ENCODE data around the gene COLGALT1. TPM values are rescaled to one million over a fixed set of nuclear protein-coding genes. Genes with fewer than 3 reads are reported as not detected.

The COLGALT1 gene
- total RNA-seq, 1 experiment from 2014 or later, result 48.5 TPM

GRCh38 chr19:17557466-17557865 is 2.0 kb downstream of the COLGALT1 start:
- H3K56ac ChIP-seq (ENCODE audit: insufficient read length, low read depth, low read length), result no peak overlapping the region
- no peak overlapping the region for H3K4ac ChIP-seq (ENCODE audit: low read depth, low read length)
- Mint-ChIP-seq H3K27me3 (ENCODE audit: low read depth) (peaks cover 6% of the 10 kb centered on the region), H3K4me3 (no peak overlapping the region), H3K9me3 (no peaks in the 10 kb centered on the region), H3K36me3 (ENCODE audit: insufficient read depth in 1 of 3, low read depth in 3 of 3) (peaks cover 11 to 27% (median 23%) of the 10 kb centered on the region in 3 experiments; a peak in 6 of 7 replicates), H3K27ac (no peak overlapping the region), H3K4me1 (peaks cover 12 to 14% of the 10 kb centered on the region in 2 experiments)
- no peak overlapping the region for H3K4me2 ChIP-seq (ENCODE audit: insufficient read depth, insufficient read length, low read length)
- H2BK120ac ChIP-seq (ENCODE audit: low read depth, low read length, poor library complexity, severe bottlenecking), result no peak overlapping the region
- no peak overlapping the region for H3T11ph ChIP-seq (ENCODE audit: low read length)
- H4K20me1 ChIP-seq (ENCODE audit: control insufficient read depth, insufficient read depth, insufficient read length), result peaks cover 3% of the 10 kb centered on the region
- no peak overlapping the region for H2BK12ac ChIP-seq (ENCODE audit: insufficient read length, low read depth, low read length)
- H2AK5ac ChIP-seq (ENCODE audit: insufficient read length, low read length), result no peak overlapping the region
- H2AFZ ChIP-seq (ENCODE audit: low read length), result no peak overlapping the region
- H3K23me2 ChIP-seq (ENCODE audit: insufficient read length, low read depth, low read length, poor library complexity, severe bottlenecking), result peaks cover 8% of the 10 kb centered on the region
- no peaks in the 10 kb centered on the region for H3K9me3 ChIP-seq (ENCODE audit: control insufficient read depth, low read depth, low read length)
- H3K14ac ChIP-seq (ENCODE audit: insufficient read depth, low read length), result no peak overlapping the region
- no peak overlapping the region for H3K27ac ChIP-seq (ENCODE audit: insufficient read length, low read depth, low read length)
- no peak for DNase-seq
- H3K79me1 ChIP-seq (ENCODE audit: insufficient read depth, low read depth, low read length, poor library complexity, severe bottlenecking), result no peaks in the 10 kb centered on the region
- H4K5ac ChIP-seq (ENCODE audit: insufficient read length, low read depth, low read length), result no peak overlapping the region
- no peak overlapping the region for H3K18ac ChIP-seq (ENCODE audit: insufficient read length, low read depth, low read length)
- no CpG with 5 or more reads among the region's 9 CpGs for WGBS (ENCODE audit: extremely low coverage, insufficient read length, low lambda C conversion rate)
- H3K23ac ChIP-seq (ENCODE audit: insufficient read length, low read depth, low read length), result no peak overlapping the region
- H3K9ac ChIP-seq (ENCODE audit: extremely low read depth, insufficient read length, low read length), result no peak overlapping the region
- H4K8ac ChIP-seq (replicated peaks; ENCODE audit: insufficient read length, low read depth, low read length), result no peak overlapping the region
- TF ChIP-seq CTCF (conservative IDR thresholded peaks at IDR 0.05), result no peak
- no peak overlapping the region for H2BK15ac ChIP-seq (ENCODE audit: low read depth, low read length)
- H3K27me3 ChIP-seq (ENCODE audit: insufficient read depth, low read length), result no peaks in the 10 kb centered on the region
- H2BK5ac ChIP-seq (ENCODE audit: insufficient read length, low read length), result no peak overlapping the region
- H3K4me1 ChIP-seq (ENCODE audit: insufficient read depth, low read length), result no peaks in the 10 kb centered on the region; the same call in 1 of the 2 replicates
- H3K79me2 ChIP-seq (ENCODE audit: insufficient read depth, low read length), result no peaks in the 10 kb centered on the region
- H4K91ac ChIP-seq (ENCODE audit: insufficient read length, low read depth, low read length), result no peak overlapping the region
- no peak overlapping the region for H2BK20ac ChIP-seq (ENCODE audit: low read depth, low read length, poor library complexity, severe bottlenecking)
